Naive thymus-derived CD4-positive, alpha-beta T cell (primary cell): ENCODE measurements around the gene KCNG3. TPM values are rescaled to one million over a fixed set of nuclear protein-coding genes. Genes with fewer than 3 reads are reported as not detected.

Source experiments
- ATAC-seq: fragments of 150-1000 bp; cut with Tn5 transposase; 2 replicates; pipeline ENCODE4 v1.10.0; 2021; ENCODE audit warnings: mild to moderate bottlenecking, moderate library complexity
- CTCF ChIA-PET: fragments of 350-600 bp; sonication (Branson Sonifier 250); formaldehyde crosslinking; loops from one replicate; lab custom pipeline; 2021; ENCODE audit warnings: antibody characterized with exemption; lab: Charles Lee
- POLR2A ChIA-PET: fragments of 350-600 bp; sonication (Branson Sonifier 250); formaldehyde crosslinking; loops from one replicate; lab custom pipeline; 2021; ENCODE audit warnings: antibody characterized with exemption, inconsistent platforms; lab: Charles Lee
- DNase-seq, 9 donors: peaks; one replicate each; pipeline versions ENCODE4 v3.0.0 to v3.0.0-alpha.2; 2020 to 2022; ENCODE audit warnings: mixed read lengths in 1 of 9
- H3K27ac ChIP-seq: one replicate; pipeline ENCODE4 v1.7.0; 2013; ENCODE audit warnings: mild to moderate bottlenecking, low read depth, low read length, moderate library complexity
- H3K27me3 ChIP-seq, 2 donors: one replicate each; pipeline ENCODE4 v1.7.0; 2013; ENCODE audit warnings: low read length in 2 of 2, mild to moderate bottlenecking in 2 of 2, moderate library complexity in 2 of 2; ENCODE audit not compliant: control insufficient read depth in 2 of 2, insufficient read depth in 2 of 2
- H3K36me3 ChIP-seq, 3 experiments: 1 replicate in 2 of 3; 2 replicates in 1 of 3; pipeline ENCODE4 v1.7.0; 2013; ENCODE audit warnings: low read length in 3 of 3, mild to moderate bottlenecking in 3 of 3, moderate library complexity in 1 of 3; ENCODE audit not compliant: insufficient read depth in 3 of 3, control insufficient read depth in 2 of 3
- H3K4me1 ChIP-seq, 2 donors: one replicate each; pipeline ENCODE4 v1.7.0; 2013; ENCODE audit warnings: low read length in 2 of 2, mild to moderate bottlenecking in 2 of 2, moderate library complexity in 1 of 2; ENCODE audit not compliant: control insufficient read depth in 2 of 2, insufficient read depth in 2 of 2
- H3K4me3 ChIP-seq: 2 replicates; pipeline ENCODE4 v1.7.0; 2013; ENCODE audit warnings: mild to moderate bottlenecking, low read length
- H3K9me3 ChIP-seq, 3 experiments: 1 replicate in 2 of 3; 2 replicates in 1 of 3; pipeline ENCODE4 v1.7.0; 2013; ENCODE audit warnings: low read length in 3 of 3; ENCODE audit not compliant: control insufficient read depth in 2 of 3
- H3K27ac Mint-ChIP-seq, 9 donors: one replicate each; pipeline ENCODE4 v1.8.0; 2020 to 2022; ENCODE audit warnings: mixed read lengths in 9 of 9, mild to moderate bottlenecking in 8 of 9, moderate library complexity in 5 of 9, inconsistent platforms in 2 of 9
- H3K27me3 Mint-ChIP-seq, 5 donors: one replicate each; pipeline ENCODE4 v1.8.0; 2021 to 2022; ENCODE audit warnings: mixed read lengths in 5 of 5, mild to moderate bottlenecking in 1 of 5
- H3K36me3 Mint-ChIP-seq, 5 donors: one replicate each; pipeline ENCODE4 v1.8.0; 2020 to 2022; ENCODE audit warnings: mixed read lengths in 5 of 5, mild to moderate bottlenecking in 3 of 5, inconsistent platforms in 1 of 5
- H3K4me1 Mint-ChIP-seq, 7 donors: one replicate each; pipeline ENCODE4 v1.8.0; 2020 to 2022; ENCODE audit warnings: mixed read lengths in 7 of 7, mild to moderate bottlenecking in 3 of 7, inconsistent platforms in 1 of 7
- H3K4me3 Mint-ChIP-seq, 10 donors: one replicate each; pipeline ENCODE4 v1.8.0; 2020 to 2022; ENCODE audit warnings: mild to moderate bottlenecking in 10 of 10, mixed read lengths in 10 of 10, moderate library complexity in 6 of 10, inconsistent platforms in 2 of 10
- H3K9me3 Mint-ChIP-seq, 11 donors: one replicate each; pipeline ENCODE4 v1.8.0; 2020 to 2022; ENCODE audit warnings: mixed read lengths in 11 of 11, mild to moderate bottlenecking in 4 of 11, inconsistent platforms in 1 of 11, moderate library complexity in 1 of 11
- intact Hi-C, 2 donors: fragments of 100-400 bp; cut with micrococcal nuclease; formaldehyde crosslinking; loops; one replicate each; pipeline ENCODE4 v1.15.1; 2023
- polyA plus RNA-seq, 2 donors: library from polyadenylated mRNA; unstranded; fragments of 300-500 nt; fragmentation: Illumina TruSeq; gene quantifications; one replicate each; pipeline ENCODE4 v1.2.3, GENCODE V29; 2021
- total RNA-seq, 6 experiments: library from RNA in 5 of 6; stranded (reverse) in 5 of 6; gene quantifications; 1 replicate in 5 of 6; 2 replicates in 1 of 6; pipeline ENCODE4 v1.2.3 and lab custom pipeline; 2021 to 2026

The KCNG3 gene
- total and polyA plus RNA-seq, 7 experiments from 2014 or later, result 0.08 to 0.48 (median 0.11) TPM; not detected in 2

GRCh38 chr2:42452545-42452944 is 41.2 kb downstream of the KCNG3 start:
- no peaks in the 10 kb centered on the region for H3K27me3 ChIP-seq
- H3K27me3 Mint-ChIP-seq, result peaks cover 4 to 12% (median 4%) of the 10 kb centered on the region in 5 donors
- H3K4me3 Mint-ChIP-seq, result no peak overlapping the region
- H3K36me3 ChIP-seq, result no peaks in the 10 kb centered on the region
- H3K27ac Mint-ChIP-seq, result no peak overlapping the region
- H3K9me3 ChIP-seq, result no peaks in the 10 kb centered on the region
- no peak for DNase-seq
- ChIA-PET CTCF (no interaction called here), POLR2A (no interaction called here)
- intact Hi-C loops, result no loop called here
- no peak overlapping the region for H3K27ac ChIP-seq
- no peak overlapping the region for H3K4me3 ChIP-seq
- peaks cover 0 to 2% (median 0%) of the 10 kb centered on the region in 11 donors for H3K9me3 Mint-ChIP-seq
- H3K36me3 Mint-ChIP-seq, result peaks cover 0 to 4% (median 0%) of the 10 kb centered on the region in 5 donors
- no peak for ATAC-seq
- H3K4me1 Mint-ChIP-seq, result peaks cover 0 to 2% (median 0%) of the 10 kb centered on the region in 7 donors
- H3K4me1 ChIP-seq, result no peaks in the 10 kb centered on the region

GRCh38 chr2:42450136-42450535 is 43.6 kb downstream of the KCNG3 start:
- no peak overlapping the region for H3K27ac ChIP-seq
- CTCF ChIA-PET, result no interaction called here
- H3K9me3 Mint-ChIP-seq, result peaks cover 0 to 2% (median 0%) of the 10 kb centered on the region in 11 donors
- DNase-seq (no peak), ATAC-seq (no peak)
- intact Hi-C loops, result no loop called here
- H3K4me1 Mint-ChIP-seq, result peaks cover 0 to 2% (median 0%) of the 10 kb centered on the region in 7 donors
- H3K27ac Mint-ChIP-seq, result no peak overlapping the region
- no peaks in the 10 kb centered on the region for H3K9me3 ChIP-seq
- no peaks in the 10 kb centered on the region for H3K27me3 ChIP-seq
- no peak overlapping the region for H3K4me3 Mint-ChIP-seq
- H3K4me1 ChIP-seq, result no peaks in the 10 kb centered on the region
- POLR2A ChIA-PET, result no interaction called here
- H3K36me3 Mint-ChIP-seq, result peaks cover 0 to 4% (median 0%) of the 10 kb centered on the region in 5 donors
- H3K36me3 ChIP-seq, result no peaks in the 10 kb centered on the region
- no peak overlapping the region for H3K4me3 ChIP-seq
- peaks cover 0 to 12% (median 4%) of the 10 kb centered on the region in 5 donors for H3K27me3 Mint-ChIP-seq

GRCh38 chr2:42449163-42450087 is 44.4 kb downstream of the KCNG3 start:
- H3K4me3 ChIP-seq, result no peak overlapping the region
- H3K9me3 Mint-ChIP-seq, result peaks cover 0 to 2% (median 0%) of the 10 kb centered on the region in 11 donors
- ChIA-PET POLR2A (no interaction called here), CTCF (no interaction called here)
- H3K9me3 ChIP-seq, result no peaks in the 10 kb centered on the region
- no peaks in the 10 kb centered on the region for H3K27me3 ChIP-seq
- no peak for ATAC-seq
- H3K36me3 ChIP-seq, result no peaks in the 10 kb centered on the region
- peaks cover 0 to 14% (median 4%) of the 10 kb centered on the region in 5 donors for H3K27me3 Mint-ChIP-seq
- no peak overlapping the region for H3K27ac ChIP-seq
- H3K4me3 Mint-ChIP-seq, result no peak overlapping the region
- H3K4me1 Mint-ChIP-seq, result no peaks in the 10 kb centered on the region
- H3K36me3 Mint-ChIP-seq, result peaks cover 0 to 4% (median 0%) of the 10 kb centered on the region in 5 donors
- H3K4me1 ChIP-seq, result no peaks in the 10 kb centered on the region
- intact Hi-C loops, result no loop called here
- no peak for DNase-seq
- no peak overlapping the region for H3K27ac Mint-ChIP-seq

- H3K4me1 ChIP-seq, result no peaks in the 10 kb centered on the region
- intact Hi-C loops, result no loop called here
- no peaks in the 10 kb centered on the region for H3K27me3 ChIP-seq
- H3K27me3 Mint-ChIP-seq, result peaks cover 0 to 16% (median 4%) of the 10 kb centered on the region in 5 donors
- H3K9me3 ChIP-seq, result no peaks in the 10 kb centered on the region
- no peak overlapping the region for H3K4me3 Mint-ChIP-seq
- ChIA-PET POLR2A (no interaction called here), CTCF (no interaction called here)
- no peaks in the 10 kb centered on the region for H3K4me1 Mint-ChIP-seq
- H3K4me3 ChIP-seq, result no peak overlapping the region
- H3K27ac ChIP-seq, result no peak overlapping the region
- H3K36me3 ChIP-seq, result no peaks in the 10 kb centered on the region
- H3K9me3 Mint-ChIP-seq, result peaks cover 0 to 2% (median 0%) of the 10 kb centered on the region in 11 donors
- H3K36me3 Mint-ChIP-seq, result peaks cover 0 to 2% (median 0%) of the 10 kb centered on the region in 5 donors
- H3K27ac Mint-ChIP-seq, result no peak overlapping the region
- no peak for DNase-seq
- no peak for ATAC-seq
These were observed 45.6 kb downstream of the KCNG3 start for GRCh38 chr2:42448163-42448562.

- H3K9me3 Mint-ChIP-seq, result no peaks in the 10 kb centered on the region
- no peaks in the 10 kb centered on the region for H3K4me1 Mint-ChIP-seq
- no peaks in the 10 kb centered on the region for H3K27me3 ChIP-seq
- ATAC-seq (no peak), DNase-seq (no peak)
- no peak overlapping the region for H3K27ac Mint-ChIP-seq
- no peak overlapping the region for H3K4me3 Mint-ChIP-seq
- H3K4me1 ChIP-seq, result no peaks in the 10 kb centered on the region
- ChIA-PET CTCF (no interaction called here), POLR2A (no interaction called here)
- no peaks in the 10 kb centered on the region for H3K9me3 ChIP-seq
- intact Hi-C loops, result no loop called here
- H3K36me3 ChIP-seq, result no peaks in the 10 kb centered on the region
- H3K27me3 Mint-ChIP-seq, result peaks cover 0 to 18% (median 3%) of the 10 kb centered on the region in 5 donors
- H3K36me3 Mint-ChIP-seq, result no peaks in the 10 kb centered on the region
- no peak overlapping the region for H3K27ac ChIP-seq
- no peak overlapping the region for H3K4me3 ChIP-seq
These were observed 47.1 kb downstream of the KCNG3 start for GRCh38 chr2:42446503-42447271.

GRCh38 chr2:42443718-42444399 is 49.9 kb downstream of the KCNG3 start:
- H3K27me3 ChIP-seq, result no peaks in the 10 kb centered on the region
- ChIA-PET POLR2A (no interaction called here), CTCF (no interaction called here)
- no peak overlapping the region for H3K4me3 ChIP-seq
- no peaks in the 10 kb centered on the region for H3K9me3 ChIP-seq
- Mint-ChIP-seq H3K9me3 (no peaks in the 10 kb centered on the region), H3K27ac (no peak overlapping the region), H3K4me1 (no peaks in the 10 kb centered on the region), H3K4me3 (no peak overlapping the region), H3K36me3 (no peaks in the 10 kb centered on the region), H3K27me3 (peaks cover 0 to 11% (median 0%) of the 10 kb centered on the region in 5 donors)
- no peak for ATAC-seq
- DNase-seq, result no peak
- no peaks in the 10 kb centered on the region for H3K36me3 ChIP-seq
- H3K27ac ChIP-seq, result no peak overlapping the region
- H3K4me1 ChIP-seq, result no peaks in the 10 kb centered on the region
- intact Hi-C loops, result no loop called here
